ENCODE measurements around the gene ITGAV.
"Not testable (repeated sequence)": the region's sequence is repeated elsewhere in the genome, so short reads cannot be mapped to it uniquely, and the experiment has no call there.

The ITGAV gene

GRCh38 chr2:186589612-186590349 lies at the start of gene ITGAV:
TSS of gene ITGAV (plus strand) at chr2:186590056. CDS start at chr2:186590339, 283 bp downstream.
- peak; percentile 72 for DNase-seq (ENCODE audit: low read depth)

GRCh38 chr2:186540941-186541340 lies 48.9 kb upstream of the ITGAV start:
- no peak for DNase-seq (ENCODE audit: low read depth)

- no peak for DNase-seq (ENCODE audit: low read depth)
These were observed 47.9 kb upstream of the ITGAV start for GRCh38 chr2:186542002-186542401.

GRCh38 chr2:186543561-186544131 lies 46.2 kb upstream of the ITGAV start:
- no peak for DNase-seq (ENCODE audit: low read depth)

GRCh38 chr2:186544255-186544675 lies 45.6 kb upstream of the ITGAV start:
- DNase-seq (ENCODE audit: low read depth): no peak

- DNase-seq (ENCODE audit: low read depth): no peak
These were observed 43.0 kb upstream of the ITGAV start for GRCh38 chr2:186546846-186547245.

GRCh38 chr2:186551323-186552050 lies 38.4 kb upstream of the ITGAV start:
- no peak for DNase-seq (ENCODE audit: low read depth)

GRCh38 chr2:186554429-186554828 lies 35.4 kb upstream of the ITGAV start:
- DNase-seq (ENCODE audit: low read depth): no peak

- DNase-seq (ENCODE audit: low read depth): no peak
These were observed 34.8 kb upstream of the ITGAV start for GRCh38 chr2:186554850-186555671.

GRCh38 chr2:186558512-186559276 lies 31.2 kb upstream of the ITGAV start:
- DNase-seq (ENCODE audit: low read depth): no peak

- no peak for DNase-seq (ENCODE audit: low read depth)
These were observed 30.5 kb upstream of the ITGAV start for GRCh38 chr2:186559370-186559769.

GRCh38 chr2:186559848-186560247 lies 30.0 kb upstream of the ITGAV start:
- DNase-seq (ENCODE audit: low read depth): no peak

GRCh38 chr2:186560254-186560653 lies 29.6 kb upstream of the ITGAV start:
- no peak for DNase-seq (ENCODE audit: low read depth)

- no peak for DNase-seq (ENCODE audit: low read depth)
These were observed 28.2 kb upstream of the ITGAV start for GRCh38 chr2:186561467-186562208.

- no peak for DNase-seq (ENCODE audit: low read depth)
These were observed 27.7 kb upstream of the ITGAV start for GRCh38 chr2:186562209-186562578.

- not testable (repeated sequence) for DNase-seq (ENCODE audit: low read depth)
These were observed 21.3 kb upstream of the ITGAV start for GRCh38 chr2:186568600-186568999.

- DNase-seq (ENCODE audit: low read depth): not testable (repeated sequence)
These were observed 20.7 kb upstream of the ITGAV start for GRCh38 chr2:186569127-186569526.

- DNase-seq (ENCODE audit: low read depth): no peak
These were observed 20.0 kb upstream of the ITGAV start for GRCh38 chr2:186569897-186570296.

GRCh38 chr2:186570604-186571003 lies 19.3 kb upstream of the ITGAV start:
- DNase-seq (ENCODE audit: low read depth): no peak

- DNase-seq (ENCODE audit: low read depth): no peak
These were observed 17.2 kb upstream of the ITGAV start for GRCh38 chr2:186572705-186573104.

GRCh38 chr2:186573531-186573930 lies 16.3 kb upstream of the ITGAV start:
- DNase-seq (ENCODE audit: low read depth): no peak
